HepG2 (cell line): ENCODE data around the gene GUSB. TPM values are rescaled to one million over a fixed set of nuclear protein-coding genes. Genes with fewer than 3 reads are reported as not detected.
A peak's percentile ranks its signal among the peaks of the same experiment; 100 is the strongest.

Experiments
- GTF2F1 ChIP-seq: fragments of 150-350 bp; IDR thresholded peaks from 2 replicates; pipeline ENCODE4 v1.6.1; 2014; ENCODE audit warnings: low read length
- NR2C2 ChIP-seq: sonication (generic); formaldehyde crosslinking; IDR thresholded peaks from 2 replicates; pipeline ENCODE4 v1.4.0; 2020; ENCODE audit warnings: missing genetic modification reagents, mild to moderate bottlenecking, moderate library complexity, borderline replicate concordance
- PHF21A ChIP-seq: sonication (generic); formaldehyde crosslinking; IDR thresholded peaks from 2 replicates; pipeline ENCODE4 v1.5.0; 2020; ENCODE audit warnings: mild to moderate bottlenecking, missing genetic modification reagents
- SMC3 ChIP-seq: IDR thresholded peaks from 2 replicates; pipeline ENCODE4 v1.6.1; 2011; ENCODE audit warnings: low read length, improper control_type of control experiment
- SNAPC5 ChIP-seq: sonication (generic); formaldehyde crosslinking; IDR thresholded peaks from 2 replicates; pipeline ENCODE4 v1.8.1; 2023; ENCODE audit warnings: mild to moderate bottlenecking, missing genetic modification reagents, borderline replicate concordance
- SRSF4 ChIP-seq: fragments of 200-400 bp; formaldehyde crosslinking; IDR thresholded peaks from one replicate; pipeline ENCODE4 v1.6.1; 2018; ENCODE audit warnings: mild to moderate bottlenecking, low read depth, low read length, moderate library complexity; ENCODE audit not compliant: poor library complexity, severe bottlenecking
- TRAFD1 ChIP-seq: sonication (generic); formaldehyde crosslinking; IDR thresholded peaks from 2 replicates; pipeline ENCODE4 v1.5.1; 2020; ENCODE audit warnings: missing genetic modification reagents, mild to moderate bottlenecking, borderline replicate concordance
- ZNF431 ChIP-seq: sonication (generic); formaldehyde crosslinking; IDR thresholded peaks from 2 replicates; pipeline ENCODE4 v1.9.0; 2022; ENCODE audit warnings: missing genetic modification reagents, low read depth, mild to moderate bottlenecking, borderline replicate concordance
- ZNF451 ChIP-seq: sonication (generic); formaldehyde crosslinking; IDR thresholded peaks from 2 replicates; pipeline ENCODE4 v1.5.0; 2020; ENCODE audit warnings: mild to moderate bottlenecking, missing genetic modification reagents
- ZNF646 ChIP-seq: sonication (generic); formaldehyde crosslinking; IDR thresholded peaks from 2 replicates; pipeline ENCODE4 v1.9.0; 2021; ENCODE audit warnings: mild to moderate bottlenecking, missing genetic modification reagents
- ZNF768 ChIP-seq: sonication (generic); formaldehyde crosslinking; IDR thresholded peaks from 2 replicates; pipeline ENCODE4 v1.4.0; 2020; ENCODE audit warnings: missing genetic modification reagents
- ZNF878 ChIP-seq: sonication (generic); formaldehyde crosslinking; IDR thresholded peaks from 2 replicates; pipeline ENCODE4 v1.8.1; 2023; ENCODE audit warnings: mild to moderate bottlenecking, missing genetic modification reagents, moderate library complexity
- polyA plus RNA-seq, 8 experiments: library from polyadenylated mRNA; depleted of rRNA in 3 of 8; stranded (reverse) in 7 of 8; unstranded in 1 of 8; fragments of >200 nt; fragmentation: Illumina TruSeq in 4 of 8; extraction: Trizol in 4 of 8; gene quantifications; 2 replicates each; pipeline versions ENCODE4 v1.2.1 to v1.2.3, GENCODE V29; 2011 to 2016; ENCODE audit warnings: low read depth in 4 of 8, missing spikeins in 1 of 8, mixed read lengths in 1 of 8; ENCODE audit not compliant: insufficient read depth in 1 of 8
- total RNA-seq, 5 experiments: library from RNA; depleted of rRNA; stranded (reverse); fragments of >200 nt; fragmentation: Illumina TruSeq; extraction: Trizol; gene quantifications; 2 replicates each; pipeline ENCODE4 v1.2.3, GENCODE V29; 2016; ENCODE audit warnings: low read depth in 1 of 5
- TF ChIP-seq, protein P1 (sequence below): sonication (generic); formaldehyde crosslinking; IDR thresholded peaks from 2 replicates; pipeline ENCODE4 v1.5.1; 2020; ENCODE audit warnings: missing genetic modification reagents, mild to moderate bottlenecking, borderline replicate concordance
- TF ChIP-seq, protein P2 (sequence below): sonication (generic); formaldehyde crosslinking; IDR thresholded peaks from 2 replicates; pipeline ENCODE4 v1.4.0; 2020; ENCODE audit warnings: missing genetic modification reagents

Gene GUSB
- total and polyA plus RNA-seq, 2 of the 13 experiments (the other 11 are each of a cell fraction or from before 2014, with no cell fraction given) = 18.8 to 60.0 TPM

DNA sequence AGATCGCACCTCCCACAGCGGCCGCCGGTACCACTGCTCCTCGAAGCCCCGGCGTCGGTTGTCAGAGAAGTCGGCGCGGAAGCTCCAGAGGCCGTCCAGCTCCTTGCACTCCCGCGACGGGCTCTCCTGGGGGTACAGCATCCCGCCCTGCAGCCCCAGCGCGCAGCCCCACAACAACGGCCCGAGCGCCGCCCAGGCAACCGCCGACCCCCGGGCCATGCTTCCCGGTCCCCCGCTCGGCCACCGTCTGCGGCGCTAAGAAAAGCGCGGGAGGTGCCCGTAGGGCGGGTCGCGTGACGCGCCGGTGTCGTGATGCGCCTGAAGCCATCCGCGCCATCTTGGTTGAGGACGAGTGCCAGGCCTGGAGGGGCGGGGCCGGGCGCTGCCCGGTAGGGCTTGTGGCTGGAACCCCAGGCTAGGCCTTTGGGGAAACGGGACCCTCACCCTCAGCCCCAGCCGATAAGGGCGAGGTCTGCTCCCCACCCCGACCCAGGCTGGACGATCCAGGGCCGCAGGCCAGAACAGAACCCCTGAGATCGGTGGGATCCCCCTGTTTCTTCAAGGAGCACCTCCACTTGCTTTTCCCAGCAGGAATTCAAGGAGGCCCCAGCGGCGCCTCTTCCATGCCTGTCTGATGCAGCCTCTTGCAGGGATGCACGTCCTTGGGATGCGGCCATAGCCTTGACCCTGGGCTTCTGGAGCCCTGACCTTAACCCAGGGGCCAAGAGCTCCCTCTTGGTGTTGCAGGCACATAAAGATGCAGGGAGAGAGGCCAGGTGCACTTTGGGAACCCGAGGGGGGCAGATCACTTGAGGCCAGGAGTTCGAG, at the start of gene GUSB (continued):
- TF ChIP-seq SRSF4 (no peak), GTF2F1 (no peak), PHF21A (no peak; the same call in 1 of the 2 replicates), NR2C2 (peak; percentile 95), ZNF646 (no peak; the same call in 1 of the 2 replicates), ZNF878 (CRISPR knock-in tag) (0 out of 2 replicates have a peak, but pooled peaks have one; percentile 61), ZNF768 (CRISPR knock-in tag) (peak; percentile 74; the same call in 1 of the 2 replicates), ZNF451 (peak; percentile 64; the same call in 1 of the 2 replicates), TRAFD1 (CRISPR knock-in tag) (no peak), ZNF431 (CRISPR knock-in tag) (peak; percentile 34; the same call in 1 of the 2 replicates), SNAPC5 (CRISPR knock-in tag) (no peak), SMC3 (no peak)
- TF ChIP-seq, protein P1, sequence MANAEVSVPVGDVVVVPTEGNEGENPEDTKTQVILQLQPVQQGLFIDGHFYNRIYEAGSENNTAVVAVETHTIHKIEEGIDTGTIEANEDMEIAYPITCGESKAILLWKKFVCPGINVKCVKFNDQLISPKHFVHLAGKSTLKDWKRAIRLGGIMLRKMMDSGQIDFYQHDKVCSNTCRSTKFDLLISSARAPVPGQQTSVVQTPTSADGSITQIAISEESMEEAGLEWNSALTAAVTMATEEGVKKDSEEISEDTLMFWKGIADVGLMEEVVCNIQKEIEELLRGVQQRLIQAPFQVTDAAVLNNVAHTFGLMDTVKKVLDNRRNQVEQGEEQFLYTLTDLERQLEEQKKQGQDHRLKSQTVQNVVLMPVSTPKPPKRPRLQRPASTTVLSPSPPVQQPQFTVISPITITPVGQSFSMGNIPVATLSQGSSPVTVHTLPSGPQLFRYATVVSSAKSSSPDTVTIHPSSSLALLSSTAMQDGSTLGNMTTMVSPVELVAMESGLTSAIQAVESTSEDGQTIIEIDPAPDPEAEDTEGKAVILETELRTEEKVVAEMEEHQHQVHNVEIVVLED (CRISPR knock-in tag) = peak; percentile 97
- TF ChIP-seq, protein P2, sequence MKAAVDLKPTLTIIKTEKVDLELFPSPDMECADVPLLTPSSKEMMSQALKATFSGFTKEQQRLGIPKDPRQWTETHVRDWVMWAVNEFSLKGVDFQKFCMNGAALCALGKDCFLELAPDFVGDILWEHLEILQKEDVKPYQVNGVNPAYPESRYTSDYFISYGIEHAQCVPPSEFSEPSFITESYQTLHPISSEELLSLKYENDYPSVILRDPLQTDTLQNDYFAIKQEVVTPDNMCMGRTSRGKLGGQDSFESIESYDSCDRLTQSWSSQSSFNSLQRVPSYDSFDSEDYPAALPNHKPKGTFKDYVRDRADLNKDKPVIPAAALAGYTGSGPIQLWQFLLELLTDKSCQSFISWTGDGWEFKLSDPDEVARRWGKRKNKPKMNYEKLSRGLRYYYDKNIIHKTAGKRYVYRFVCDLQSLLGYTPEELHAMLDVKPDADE (CRISPR knock-in tag) = 0 out of 2 replicates have a peak, but pooled peaks have one; percentile 68
